Fibroblast of pulmonary artery (primary cell): ENCODE measurements around the gene TSC1.

Experiments used
- DNase-seq: peaks from one replicate; pipeline ENCODE4 v3.0.0-alpha.2; 2010; ENCODE audit warnings: low read depth
- H3K4me3 ChIP-seq: replicated peaks from 2 replicates; pipeline ENCODE4 v1.5.1; 2011; ENCODE audit warnings: low read depth, mild to moderate bottlenecking, control low read depth, low read length, moderate library complexity
- CTCF ChIP-seq: IDR thresholded peaks from 2 replicates; pipeline ENCODE4 v1.5.1; 2011; ENCODE audit warnings: mild to moderate bottlenecking, control low read depth, low read length, inconsistent platforms; ENCODE audit errors: missing control alignments

Gene TSC1

GRCh38 chr9:132903574-132904492, 40.6 kb downstream of the TSC1 start:
- no peak overlapping the region for H3K4me3 ChIP-seq
- DNase-seq, result no peak
- TF ChIP-seq CTCF, result no peak

- H3K4me3 ChIP-seq, result no peak overlapping the region
- peak; percentile 93 for TF ChIP-seq CTCF
- DNase-seq, result peak; percentile 88
Measured at GRCh38 chr9:132901858-132902831, 42.3 kb downstream of the TSC1 start.

- DNase-seq, result no peak
- no peak overlapping the region for H3K4me3 ChIP-seq
- TF ChIP-seq CTCF, result no peak
Measured at GRCh38 chr9:132898051-132898450, 46.4 kb downstream of the TSC1 start.

- H3K4me3 ChIP-seq, result no peak overlapping the region
- TF ChIP-seq CTCF, result no peak
- DNase-seq, result peak; percentile 26
Measured at GRCh38 chr9:132896906-132897305, 47.5 kb downstream of the TSC1 start.

- no peak overlapping the region for H3K4me3 ChIP-seq
- no peak for DNase-seq
- no peak for TF ChIP-seq CTCF
Measured at GRCh38 chr9:132896264-132896663, 48.2 kb downstream of the TSC1 start.

GRCh38 chr9:132894862-132895835, 49.3 kb downstream of the TSC1 start:
- DNase-seq, result no peak
- H3K4me3 ChIP-seq, result no peak overlapping the region
- TF ChIP-seq CTCF, result no peak
